ENCODE measurements around the gene OSTN.

GRCh38 chr3:191294291-191294690 lies 95.2 kb downstream of the OSTN start:
- no peak for TF ChIP-seq CTCF (IDR thresholded peaks at IDR 0.05)
- TF ChIP-seq POLR2A (IDR thresholded peaks at IDR 0.05), result no peak
